Muscle layer of colon (tissue), 2 donors: ENCODE results near the gene RAET1G.

Experiments used
- H3K27ac ChIP-seq: one replicate; pipeline ENCODE4 v1.7.0; 2013; ENCODE audit warnings: low read depth, mild to moderate bottlenecking, low read length, moderate library complexity
- H3K27me3 ChIP-seq, 2 donors: one replicate each; pipeline ENCODE4 v1.7.0; 2013; ENCODE audit warnings: low read length in 2 of 2, mild to moderate bottlenecking in 2 of 2; ENCODE audit not compliant: insufficient read depth in 2 of 2, control insufficient read depth in 1 of 2
- H3K36me3 ChIP-seq: one replicate; pipeline ENCODE4 v1.7.0; 2013; ENCODE audit warnings: mild to moderate bottlenecking, low read length; ENCODE audit not compliant: insufficient read depth
- H3K4me1 ChIP-seq: one replicate; pipeline ENCODE4 v1.7.0; 2013; ENCODE audit warnings: mild to moderate bottlenecking, low read length; ENCODE audit not compliant: insufficient read depth
- H3K4me3 ChIP-seq, 2 donors: one replicate each; pipeline ENCODE4 v1.7.0; 2013; ENCODE audit warnings: low read length in 2 of 2, low read depth in 1 of 2, mild to moderate bottlenecking in 1 of 2, moderate library complexity in 1 of 2
- H3K9ac ChIP-seq: one replicate; pipeline ENCODE4 v1.7.0; 2013; ENCODE audit warnings: low read length
- H3K9me3 ChIP-seq: one replicate; pipeline ENCODE4 v1.7.0; 2013; ENCODE audit warnings: mild to moderate bottlenecking, low read length
- donor health status: abdominal sarcoma.
- donor health status: Adenocarcinoma of cecum.

Gene RAET1G

GRCh38 chr6:149867876-149868640 lies 54.9 kb downstream of the RAET1G start:
- no peak overlapping the region for H3K9ac ChIP-seq
- H3K9me3 ChIP-seq: no peaks in the 10 kb centered on the region
- H3K4me3 ChIP-seq: no peak overlapping the region
- H3K27me3 ChIP-seq: no peaks in the 10 kb centered on the region
- no peaks in the 10 kb centered on the region for H3K36me3 ChIP-seq
- H3K27ac ChIP-seq: no peak overlapping the region
- H3K4me1 ChIP-seq: no peaks in the 10 kb centered on the region
